Islet of Langerhans (tissue), 1 donor: ENCODE results near the gene VSX2.

Experiments
- FAIRE-seq: peaks from one replicate; lab custom pipeline; 2011; peaks lifted over from hg19 to GRCh38; lab: Jason Lieb, UNC

VSX2 gene

DNA sequence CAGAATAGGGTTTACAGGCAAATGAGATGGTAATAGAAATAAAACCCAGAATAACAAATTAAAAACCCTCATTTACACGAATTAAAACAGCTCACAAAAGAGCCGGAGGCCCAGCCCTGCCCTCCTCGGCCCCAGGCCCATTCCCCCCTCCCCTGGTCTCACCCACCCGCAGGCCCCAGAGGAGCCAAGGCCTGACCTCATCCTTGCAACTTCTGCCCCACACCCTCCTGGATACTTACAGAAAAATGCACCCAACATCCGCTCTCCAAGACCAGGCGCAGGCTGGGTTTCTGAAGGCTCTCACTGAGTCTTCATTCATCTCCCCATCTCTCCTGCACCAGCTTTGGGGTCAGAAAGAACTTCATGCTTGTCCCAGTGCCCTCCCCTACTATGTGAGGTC is 16.2 kb upstream of the VSX2 start:
- FAIRE-seq: no peak

DNA sequence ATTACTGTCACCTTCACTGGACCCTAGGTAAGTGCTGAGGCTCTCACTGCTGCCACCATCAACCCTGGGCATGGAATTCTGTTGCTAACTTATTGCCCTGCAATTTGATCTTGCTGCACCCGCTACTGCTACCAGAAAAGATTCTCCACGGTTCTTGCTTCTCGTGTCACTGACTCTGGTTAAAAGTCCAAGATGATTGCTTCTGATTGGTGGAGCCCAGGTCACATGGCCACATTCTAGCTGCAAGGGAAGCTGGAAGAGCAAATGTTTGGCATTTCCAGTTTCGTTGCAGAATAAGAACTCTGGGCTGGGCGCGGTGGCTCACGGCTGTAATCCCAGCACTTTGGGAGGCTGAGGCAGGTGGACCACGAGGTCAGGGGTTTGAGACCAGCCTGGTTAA is 7.5 kb upstream of the VSX2 start:
- FAIRE-seq: no peak

DNA sequence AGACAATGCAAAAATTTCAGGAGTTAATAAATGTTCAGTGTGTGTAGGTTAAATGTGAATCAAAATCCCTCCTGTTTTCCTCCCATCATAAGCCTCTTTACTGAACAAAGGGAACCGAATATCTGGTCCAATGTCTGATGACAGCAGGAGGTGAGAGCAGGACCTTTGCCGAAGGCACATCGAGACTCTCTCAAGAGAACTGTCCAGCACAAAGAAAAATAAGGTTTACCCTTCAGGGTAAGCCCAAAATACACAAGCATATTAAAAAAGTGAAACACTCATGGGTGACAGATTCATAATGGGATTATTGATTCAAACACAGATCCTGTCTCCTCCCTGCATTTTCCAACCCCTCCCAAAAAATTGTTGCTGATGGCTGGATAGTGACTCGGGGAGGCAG is 4.2 kb upstream of the VSX2 start:
- FAIRE-seq: no peak

DNA sequence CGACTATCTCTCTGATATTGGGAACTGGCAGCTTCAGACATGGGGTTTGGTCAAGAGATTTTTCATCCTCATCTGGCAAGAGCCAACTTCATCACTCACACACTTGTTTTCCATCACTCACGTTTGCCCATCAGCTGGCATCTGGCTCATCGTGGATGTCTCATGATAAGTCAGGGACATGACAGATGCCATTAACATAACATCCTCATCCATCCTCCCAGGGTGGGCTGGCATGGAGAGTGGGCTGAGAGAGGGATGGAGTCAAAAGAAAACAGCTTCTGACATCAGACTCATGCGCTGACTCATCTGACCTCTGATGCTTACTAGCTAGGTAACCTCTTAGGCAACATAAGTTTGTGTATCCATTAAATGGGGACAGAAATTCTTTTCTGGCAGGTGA is 1.8 kb upstream of the VSX2 start:
- FAIRE-seq: no peak

DNA sequence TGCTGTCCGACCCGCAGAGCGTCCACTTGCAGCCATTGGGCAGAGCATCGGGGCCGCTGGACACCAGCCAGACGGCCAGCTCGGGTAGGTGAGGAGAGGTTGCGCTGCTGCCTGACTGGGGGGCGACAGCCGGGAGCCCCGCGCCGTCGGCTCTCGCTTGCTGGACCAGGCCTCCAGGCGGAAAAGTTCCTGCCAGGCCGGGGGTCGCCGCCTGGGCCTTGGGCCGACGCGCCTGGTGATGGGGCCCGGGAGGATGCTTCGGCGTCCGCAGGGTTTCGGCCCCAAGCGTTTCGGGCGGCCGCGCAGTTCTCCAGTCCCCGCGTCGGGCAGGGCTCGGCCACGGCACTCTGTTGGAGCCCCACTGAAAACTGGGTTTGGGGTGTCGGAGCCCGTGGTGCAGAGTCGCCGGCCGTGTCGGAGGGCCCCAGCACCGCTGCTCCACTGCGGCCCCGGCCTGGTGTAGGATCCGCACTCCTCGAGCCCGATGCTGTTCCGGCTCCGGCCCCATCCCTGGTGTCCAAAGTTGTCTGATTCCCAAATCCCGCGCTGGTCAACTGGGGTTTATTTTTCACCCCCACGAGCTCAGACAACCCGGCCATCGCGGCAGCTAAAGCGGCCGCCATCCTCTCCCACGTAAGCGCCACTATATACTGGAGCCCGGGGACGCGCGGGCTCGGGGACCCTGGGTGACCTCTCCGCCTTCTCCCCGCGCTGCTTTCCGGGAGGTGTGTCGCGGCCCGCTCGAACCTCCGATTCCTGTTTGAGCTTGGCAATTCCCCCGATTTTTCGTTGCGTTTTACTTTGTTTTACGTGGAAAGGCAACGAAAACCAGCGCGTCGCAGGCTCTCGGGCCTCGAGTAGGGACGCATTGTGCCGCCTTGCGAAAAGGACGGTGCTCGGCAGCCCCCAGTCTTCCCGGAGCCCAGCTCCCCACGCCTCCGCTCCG is 872 bp downstream of the VSX2 start:
- no peak for FAIRE-seq

DNA sequence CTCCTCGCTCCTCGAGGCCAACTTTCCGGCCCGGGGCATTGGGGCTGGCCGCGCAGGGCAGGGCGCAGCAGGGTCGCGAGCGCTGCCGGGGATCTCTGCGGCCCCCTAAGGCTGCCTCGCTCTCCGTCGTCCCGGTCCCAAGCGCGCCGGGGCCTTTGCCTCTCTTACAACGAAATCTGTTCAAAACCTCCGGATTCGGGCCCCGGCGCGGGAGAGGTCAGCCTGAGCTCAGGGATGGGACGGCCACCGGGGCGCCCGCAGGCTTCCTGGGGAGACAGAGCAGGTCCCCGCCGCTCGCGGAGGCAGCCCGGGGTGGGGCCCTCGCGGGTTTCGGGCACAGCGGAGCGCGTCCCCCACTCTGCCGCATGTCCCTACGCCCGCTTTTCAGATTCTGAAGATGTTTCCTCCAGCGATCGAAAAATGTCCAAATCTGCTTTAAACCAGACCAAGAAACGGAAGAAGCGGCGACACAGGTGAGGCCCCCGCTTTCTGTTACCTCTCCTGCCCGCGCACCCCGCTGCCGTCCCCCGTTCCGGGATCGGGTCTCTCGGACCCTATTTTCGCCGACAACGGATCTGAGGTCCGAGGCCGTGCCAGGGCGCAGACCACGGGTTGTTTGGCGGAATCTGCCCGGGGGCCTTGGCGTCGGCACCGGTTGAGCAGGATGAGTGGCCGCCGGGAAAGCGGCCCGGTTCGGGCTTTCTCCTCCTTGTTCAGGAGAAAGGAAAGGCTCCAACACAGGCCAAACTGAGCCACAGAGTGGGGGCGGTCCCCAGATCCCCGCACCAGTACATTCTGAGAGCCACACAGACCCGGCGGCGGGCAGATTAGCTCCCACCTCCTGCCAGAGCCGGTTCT is 1.8 kb downstream of the VSX2 start:
- no peak for FAIRE-seq

DNA sequence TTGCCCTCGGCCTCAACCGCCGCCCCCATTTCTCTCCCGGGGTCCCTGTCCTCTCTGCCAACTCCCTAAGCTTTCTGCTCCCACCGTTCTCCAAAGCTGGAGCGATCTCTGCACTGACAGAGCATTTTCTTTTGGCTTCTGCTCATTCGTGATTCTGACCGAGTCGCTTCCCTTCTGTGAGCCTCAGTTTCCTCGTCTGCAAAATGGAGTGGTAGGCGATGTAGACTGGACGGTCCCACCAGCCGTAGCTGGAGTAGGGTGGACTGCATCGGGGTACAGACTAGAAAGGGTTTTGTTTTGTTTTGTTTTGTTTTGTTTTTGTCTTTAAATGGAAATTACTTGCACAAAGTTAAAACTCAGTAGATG is 2.4 kb downstream of the VSX2 start:
- no peak for FAIRE-seq

DNA sequence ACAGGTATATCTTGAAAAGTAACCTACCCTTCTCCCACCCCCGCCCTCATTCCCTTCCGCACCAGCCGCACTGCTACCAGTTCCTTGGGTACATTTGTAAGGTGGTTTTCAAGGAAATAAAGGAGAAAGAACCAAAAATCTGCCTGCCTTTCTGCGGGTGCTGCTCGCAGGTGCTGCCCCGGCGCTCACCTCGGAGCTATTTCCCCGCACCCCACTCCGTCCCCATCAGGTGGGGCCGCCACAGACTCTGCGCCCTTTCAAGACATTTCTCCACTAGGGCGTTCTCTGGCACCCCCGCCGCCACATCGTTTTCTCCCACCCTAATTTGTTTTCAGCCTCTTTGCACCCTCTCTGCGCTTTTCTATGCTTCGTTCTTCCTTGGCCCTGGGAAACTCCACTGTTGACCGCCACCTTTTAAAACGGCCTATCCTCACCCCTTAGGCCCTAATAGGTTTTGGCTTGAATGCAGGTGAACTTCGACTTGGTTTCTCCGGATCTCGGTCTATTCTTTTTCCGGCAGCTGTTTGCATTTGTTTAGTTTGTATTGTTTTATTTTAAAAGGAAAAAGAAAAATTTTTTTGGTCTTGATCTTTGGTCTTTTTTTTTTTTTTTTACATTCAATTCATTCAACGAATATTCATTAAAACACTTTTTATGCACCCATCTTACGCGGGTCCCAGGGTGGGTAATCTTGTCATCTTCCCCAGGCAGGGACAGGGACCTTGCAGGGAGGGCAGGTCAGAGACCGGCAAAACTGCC is 3.0 kb downstream of the VSX2 start:
- FAIRE-seq: no peak

DNA sequence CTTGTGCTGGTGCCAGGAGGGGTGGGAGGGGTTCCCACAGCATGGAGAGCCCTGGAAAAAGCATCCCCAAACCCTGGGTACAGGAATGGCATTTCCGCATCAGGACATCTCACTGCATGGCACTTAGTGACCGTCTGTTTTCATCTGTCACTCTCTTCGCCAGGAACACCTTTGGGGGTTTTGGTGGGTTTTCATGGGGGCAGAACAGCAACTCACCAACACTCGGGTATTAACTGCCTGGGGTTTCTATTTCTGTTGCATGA is 3.5 kb downstream of the VSX2 start:
- FAIRE-seq: no peak

DNA sequence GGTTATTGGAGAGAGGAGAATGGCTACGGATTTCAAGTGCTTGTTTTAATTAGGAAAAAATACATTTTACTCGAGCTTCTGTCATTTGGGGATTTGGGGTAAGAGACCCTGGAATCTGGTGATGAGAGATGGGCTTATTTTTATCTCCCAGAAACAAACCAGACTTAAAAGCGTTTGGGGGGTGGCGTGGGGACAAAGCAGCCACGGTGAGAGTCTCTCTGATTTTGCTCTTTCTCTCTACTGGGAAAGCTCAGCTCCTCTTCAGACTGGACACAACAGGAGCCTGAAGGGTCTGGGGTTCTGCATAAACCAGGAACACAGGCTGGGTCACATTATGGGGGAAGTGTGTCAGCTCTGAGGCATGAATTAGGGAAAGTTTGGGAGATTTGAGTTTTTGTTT is 3.8 kb downstream of the VSX2 start:
- FAIRE-seq: no peak

DNA sequence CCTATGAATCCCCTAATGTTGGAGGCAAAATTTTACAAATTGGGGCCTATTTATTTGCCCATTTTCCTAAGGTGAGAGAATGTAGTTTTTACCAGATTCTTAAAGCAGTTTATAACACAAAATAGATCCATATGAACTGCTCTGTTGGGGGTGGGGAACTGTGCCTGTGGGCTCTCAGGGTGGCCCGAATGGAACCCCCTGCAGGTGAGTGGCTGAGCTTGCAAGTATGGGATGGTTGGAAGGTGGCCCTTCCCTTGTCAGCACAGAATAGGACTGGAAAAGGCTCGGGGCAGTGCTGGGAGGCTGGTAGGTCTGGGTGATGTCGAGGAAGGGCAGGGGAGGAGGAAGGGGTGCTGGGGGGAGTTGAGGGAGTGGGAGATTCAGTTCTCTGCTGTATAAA is 4.9 kb downstream of the VSX2 start:
- FAIRE-seq: no peak

DNA sequence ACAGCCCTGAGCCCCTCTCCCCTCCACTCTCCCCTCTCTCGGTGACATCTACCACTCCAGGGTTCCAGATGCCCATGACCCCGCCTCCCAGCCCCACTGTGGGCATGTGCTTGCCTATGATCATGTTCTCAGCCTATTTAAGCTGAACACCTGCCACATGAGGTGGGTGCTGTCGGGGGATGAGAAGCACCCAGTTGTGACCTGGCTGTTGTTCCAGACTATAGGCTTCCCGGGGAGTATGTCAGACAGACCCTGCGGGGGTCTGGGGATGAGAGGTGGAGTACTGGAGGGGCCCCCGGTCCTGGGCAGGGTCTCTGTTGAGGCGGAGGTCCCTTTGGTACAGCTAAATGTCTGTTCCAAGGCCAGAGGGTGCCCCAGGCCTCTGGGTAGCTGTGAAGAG is 6.0 kb downstream of the VSX2 start:
- no peak for FAIRE-seq

DNA sequence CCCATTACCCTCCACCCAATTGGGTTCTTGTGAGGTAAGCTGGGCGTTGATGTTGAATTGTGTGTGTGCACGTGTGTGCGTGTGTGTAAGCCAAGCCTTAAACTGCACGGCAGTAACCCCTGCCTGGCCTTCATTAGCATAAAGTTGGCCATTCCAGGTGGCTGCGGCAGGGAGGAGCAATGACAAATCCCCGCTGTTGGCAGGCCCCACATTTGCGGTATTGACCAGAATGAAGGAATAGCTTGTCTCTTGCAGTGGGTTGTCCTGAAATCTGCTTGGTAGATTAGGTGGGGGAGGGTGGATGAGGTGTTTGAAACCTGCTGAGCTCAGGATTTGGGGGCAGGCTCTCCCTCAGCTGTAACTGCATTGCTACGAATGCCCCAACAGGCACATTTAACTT is 7.3 kb downstream of the VSX2 start:
- no peak for FAIRE-seq

DNA sequence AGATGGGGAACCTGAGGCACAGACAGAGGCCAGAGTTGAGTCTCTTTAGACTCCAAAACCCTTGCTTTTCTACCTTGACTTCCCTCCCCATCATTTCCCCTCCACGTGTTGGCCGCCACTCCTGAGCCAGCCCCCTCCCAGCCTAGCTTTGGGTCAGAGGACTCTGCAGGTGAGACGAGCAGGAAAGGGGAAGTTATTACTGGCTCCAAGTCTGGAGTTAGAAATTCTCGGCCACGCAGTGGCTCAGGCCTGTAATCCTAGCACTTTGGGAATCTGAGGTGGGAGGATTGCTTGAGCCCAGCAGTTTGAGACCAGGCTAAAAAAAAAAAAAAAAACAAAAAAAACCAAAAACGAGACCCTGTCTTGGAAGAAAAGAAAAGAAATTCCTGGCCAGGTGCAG is 8.8 kb downstream of the VSX2 start:
- FAIRE-seq: no peak

DNA sequence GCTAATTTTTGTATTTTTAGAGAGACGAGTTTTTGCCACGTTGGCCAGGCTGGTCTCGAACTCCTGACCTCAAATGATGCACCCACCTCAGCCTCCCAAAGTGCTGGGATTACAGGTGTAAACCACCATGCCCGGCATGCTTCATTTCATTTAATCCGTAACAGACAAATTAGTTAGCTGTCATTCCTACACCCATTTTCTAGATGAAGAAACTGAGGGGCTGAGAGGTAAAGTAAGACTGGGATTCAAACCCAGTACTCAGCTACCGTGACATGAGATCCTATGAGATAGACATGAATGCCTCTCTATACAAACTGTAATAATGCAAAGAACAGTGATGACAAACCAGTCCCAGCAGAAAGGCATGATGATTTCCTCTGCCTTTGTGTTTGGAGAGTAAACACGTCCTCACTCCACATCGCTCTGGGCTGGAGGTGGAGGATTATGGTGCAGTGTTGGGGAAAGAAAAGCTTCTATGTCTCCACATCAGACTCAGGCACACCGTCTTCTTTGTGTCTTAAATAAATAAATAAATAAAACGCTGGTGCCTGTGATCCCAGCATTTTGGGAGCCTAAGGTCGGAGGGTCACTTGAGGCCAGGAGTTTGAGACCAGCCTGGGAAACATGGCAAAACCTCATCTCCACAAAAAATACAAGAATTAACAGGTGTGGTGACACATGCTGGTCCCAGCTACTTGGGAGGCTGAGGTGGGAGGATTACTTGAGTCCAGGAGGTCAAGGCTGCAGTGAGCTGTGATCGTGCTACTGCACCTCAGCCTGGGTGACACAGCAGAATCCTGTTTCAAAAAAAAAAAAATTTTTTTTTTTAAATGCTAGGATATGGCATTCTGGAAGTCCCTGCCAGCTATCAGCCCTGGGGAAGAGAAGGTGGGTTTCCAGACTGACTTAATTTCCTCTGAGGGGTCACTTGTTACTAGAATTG is 10.5 kb downstream of the VSX2 start:
- FAIRE-seq: no peak

DNA sequence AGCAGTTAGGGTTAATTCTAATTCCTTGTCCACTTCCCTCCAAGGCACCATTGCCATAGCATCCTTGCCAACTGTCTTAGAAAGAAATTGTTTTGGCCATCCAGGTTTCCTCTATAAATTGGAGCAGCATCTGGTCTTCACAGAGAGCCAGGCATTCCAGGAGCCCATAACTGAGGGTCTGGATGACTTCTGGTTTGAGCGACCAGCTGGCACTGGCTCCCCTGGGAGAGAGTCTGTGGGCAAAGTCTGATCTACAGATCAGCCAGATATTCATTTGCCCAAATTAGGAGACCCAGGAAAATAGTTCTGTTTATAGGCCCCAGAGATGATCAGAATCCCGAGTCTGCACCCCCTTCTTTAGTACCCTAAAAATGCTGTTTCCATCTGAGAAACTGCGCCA is 16.0 kb downstream of the VSX2 start:
- no peak for FAIRE-seq

DNA sequence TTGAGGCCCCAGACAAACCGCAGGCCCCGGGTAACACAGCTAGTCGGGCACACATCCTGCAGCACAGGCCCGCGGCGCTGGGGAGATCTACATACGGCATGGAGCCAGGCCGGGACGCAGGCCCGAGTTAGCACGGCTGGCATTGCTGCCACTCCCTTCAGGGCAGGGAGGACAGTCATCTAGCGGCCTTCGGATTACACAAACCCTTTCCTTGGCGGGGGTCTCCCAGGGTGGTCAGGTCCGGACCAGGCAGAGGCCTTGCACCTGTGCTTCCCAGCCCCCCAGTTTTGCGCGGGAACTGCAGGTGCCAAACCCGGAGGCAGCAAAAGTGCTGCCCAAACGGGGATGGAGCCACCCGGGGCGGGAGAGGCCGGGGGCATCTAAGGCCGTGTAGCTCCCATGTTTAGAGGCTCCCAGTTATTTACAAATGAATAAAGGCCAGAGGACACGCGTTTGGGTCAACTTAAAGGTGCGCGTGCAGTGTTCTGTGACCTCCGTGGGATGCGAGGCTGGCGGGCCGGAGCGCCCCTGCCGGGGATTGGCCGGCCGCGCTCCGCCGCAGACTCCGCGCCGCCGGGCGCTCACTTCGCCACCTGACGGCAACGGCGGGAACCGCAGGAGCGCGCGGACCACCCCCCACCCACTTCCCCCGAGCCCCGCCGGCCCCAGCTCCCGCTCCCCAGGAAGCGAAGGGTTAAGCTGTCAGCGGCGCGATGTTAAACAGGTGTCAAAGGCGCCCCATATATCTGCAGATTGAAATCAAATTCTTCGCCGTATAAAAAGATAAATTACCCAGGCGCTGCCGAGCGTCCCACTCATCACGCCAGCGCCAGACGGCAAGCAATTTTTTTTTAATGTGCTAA is 18.1 kb downstream of the VSX2 start:
- FAIRE-seq: no peak

DNA sequence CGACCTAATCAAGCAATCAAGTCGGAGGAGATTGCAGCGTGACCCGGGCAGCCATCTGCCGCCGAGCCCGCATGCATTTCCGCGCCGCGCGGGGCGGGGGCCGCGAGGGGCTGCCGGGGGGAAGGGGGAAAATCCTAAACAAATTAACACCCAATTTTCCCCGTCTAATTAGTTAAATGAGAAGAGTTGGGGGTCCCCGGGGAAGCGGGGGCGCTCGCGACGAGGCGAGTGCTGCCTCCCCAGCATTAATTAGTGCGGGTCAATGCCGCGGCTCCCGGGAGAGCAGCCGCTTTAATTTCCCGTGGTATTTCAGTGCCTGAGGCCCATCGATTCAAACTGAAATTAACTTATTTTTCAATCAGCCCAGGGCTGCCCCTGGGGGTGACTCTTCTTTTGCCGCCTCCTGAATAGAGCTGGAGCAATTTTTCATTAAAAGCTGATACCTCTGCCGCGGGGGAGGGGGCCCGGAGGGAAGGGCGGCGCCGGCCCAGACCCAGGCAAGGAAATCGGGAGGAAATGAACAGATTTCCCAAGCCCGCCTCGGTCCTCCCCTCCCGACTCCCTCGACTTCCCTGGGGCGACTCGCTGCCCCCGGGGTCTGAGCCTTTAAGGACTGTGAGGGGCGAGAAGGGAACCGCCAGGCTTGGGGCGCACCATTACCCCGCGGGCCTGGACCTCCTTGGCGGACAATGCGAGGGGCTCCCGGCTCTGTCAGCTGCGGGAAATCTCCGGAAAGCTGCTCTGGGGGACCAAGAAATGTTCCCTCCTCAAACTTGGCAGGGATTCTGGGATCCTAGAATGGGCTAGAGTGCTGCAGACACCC is 18.9 kb downstream of the VSX2 start:
- FAIRE-seq: no peak

DNA sequence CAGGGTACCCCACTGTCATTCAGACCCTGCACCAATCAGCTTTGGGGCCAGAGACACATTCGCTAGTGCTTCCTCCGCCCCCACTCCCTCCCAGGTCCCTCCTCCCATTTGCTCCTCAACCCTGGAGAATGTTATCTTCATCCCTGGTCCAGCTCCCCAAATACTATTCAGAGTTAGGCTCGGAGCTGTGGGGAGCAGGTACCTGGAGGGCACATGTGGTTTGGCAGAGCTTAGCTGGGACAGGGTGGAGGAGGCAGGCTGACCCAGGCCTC is 19.5 kb downstream of the VSX2 start:
- no peak for FAIRE-seq

DNA sequence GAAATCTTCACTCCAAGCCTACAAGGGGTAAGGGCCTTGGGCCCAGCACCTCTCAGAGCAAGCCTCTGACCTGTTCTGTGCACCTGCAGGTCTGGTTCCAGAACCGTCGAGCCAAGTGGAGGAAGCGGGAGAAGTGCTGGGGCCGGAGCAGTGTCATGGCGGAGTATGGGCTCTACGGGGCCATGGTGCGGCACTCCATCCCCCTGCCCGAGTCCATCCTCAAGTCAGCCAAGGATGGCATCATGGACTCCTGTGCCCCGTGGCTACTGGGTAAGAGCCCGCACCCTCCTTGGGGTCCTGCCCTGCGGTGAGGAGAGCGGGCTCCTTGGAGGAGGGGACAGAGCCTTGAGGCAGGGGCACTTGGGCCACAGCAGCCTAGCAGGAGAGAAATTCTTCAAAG is 20.3 kb downstream of the VSX2 start:
- FAIRE-seq: no peak
